ENCODE data around the gene GRXCR2.

DNA sequence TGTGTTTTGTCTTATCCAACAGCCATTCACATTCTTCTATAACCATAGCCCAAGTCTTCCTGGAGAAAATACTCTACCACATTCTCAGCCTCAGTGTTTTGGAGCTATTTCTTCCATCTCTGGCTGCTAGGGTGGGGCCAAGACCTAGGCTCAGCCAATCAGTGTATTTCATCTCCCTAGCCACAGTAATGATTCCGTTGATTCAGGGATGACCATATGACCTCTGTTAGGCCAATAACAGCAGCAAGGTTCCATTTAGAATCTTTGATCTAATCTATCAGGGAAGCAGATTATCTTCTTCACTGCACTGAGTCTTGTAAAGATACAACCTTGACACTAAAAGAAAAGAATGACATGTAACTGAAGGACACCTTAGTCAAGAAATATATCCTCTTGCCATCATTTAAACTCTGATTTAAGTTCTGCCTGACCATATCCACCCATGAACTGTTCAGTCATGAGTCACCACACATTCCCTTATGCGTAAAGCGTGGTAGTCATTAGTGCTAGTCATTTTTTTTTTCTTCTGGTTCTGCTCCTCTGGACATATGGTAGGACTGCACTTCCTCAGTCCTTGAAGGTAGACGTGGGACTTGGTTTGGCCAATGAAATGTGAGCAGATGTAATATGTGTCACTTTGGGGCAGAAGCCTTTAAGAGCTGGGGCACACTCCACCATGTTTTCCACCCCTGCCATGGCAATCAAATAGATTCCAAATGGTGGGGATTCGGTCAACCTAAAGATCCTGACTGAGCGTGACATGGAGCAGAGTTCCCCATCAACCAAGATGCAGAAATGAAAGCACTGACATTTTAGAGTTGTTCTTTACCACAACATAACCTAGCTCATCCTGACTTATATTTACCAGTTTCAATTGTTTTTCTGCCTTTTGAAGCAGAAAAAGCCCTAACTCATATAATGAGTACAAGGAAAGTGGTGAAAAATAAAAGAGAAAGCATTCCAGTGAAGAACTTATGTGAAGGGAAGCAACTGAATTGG is 25.0 kb downstream of the GRXCR2 start:
- TF ChIP-seq, protein P1, sequence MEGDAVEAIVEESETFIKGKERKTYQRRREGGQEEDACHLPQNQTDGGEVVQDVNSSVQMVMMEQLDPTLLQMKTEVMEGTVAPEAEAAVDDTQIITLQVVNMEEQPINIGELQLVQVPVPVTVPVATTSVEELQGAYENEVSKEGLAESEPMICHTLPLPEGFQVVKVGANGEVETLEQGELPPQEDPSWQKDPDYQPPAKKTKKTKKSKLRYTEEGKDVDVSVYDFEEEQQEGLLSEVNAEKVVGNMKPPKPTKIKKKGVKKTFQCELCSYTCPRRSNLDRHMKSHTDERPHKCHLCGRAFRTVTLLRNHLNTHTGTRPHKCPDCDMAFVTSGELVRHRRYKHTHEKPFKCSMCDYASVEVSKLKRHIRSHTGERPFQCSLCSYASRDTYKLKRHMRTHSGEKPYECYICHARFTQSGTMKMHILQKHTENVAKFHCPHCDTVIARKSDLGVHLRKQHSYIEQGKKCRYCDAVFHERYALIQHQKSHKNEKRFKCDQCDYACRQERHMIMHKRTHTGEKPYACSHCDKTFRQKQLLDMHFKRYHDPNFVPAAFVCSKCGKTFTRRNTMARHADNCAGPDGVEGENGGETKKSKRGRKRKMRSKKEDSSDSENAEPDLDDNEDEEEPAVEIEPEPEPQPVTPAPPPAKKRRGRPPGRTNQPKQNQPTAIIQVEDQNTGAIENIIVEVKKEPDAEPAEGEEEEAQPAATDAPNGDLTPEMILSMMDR (IDR thresholded peaks at IDR 0.05 in 8 of 11, conservative IDR thresholded peaks at IDR 0.05 in 3 of 11) = no peak
- no peak for TF ChIP-seq POLR2A (IDR thresholded peaks at IDR 0.05)
- no peak for TF ChIP-seq POLR2AphosphoS5 (IDR thresholded peaks at IDR 0.05)

All from spleen (tissue), 7 donors.